SW 1271 (cell line): ENCODE results near the gene PTRHD1.

Experiments used
- DNase-seq, 2 experiments: peaks; one replicate each; lab custom pipeline; 2025; lab: John Stamatoyannopoulos, UW

PTRHD1 gene

DNA sequence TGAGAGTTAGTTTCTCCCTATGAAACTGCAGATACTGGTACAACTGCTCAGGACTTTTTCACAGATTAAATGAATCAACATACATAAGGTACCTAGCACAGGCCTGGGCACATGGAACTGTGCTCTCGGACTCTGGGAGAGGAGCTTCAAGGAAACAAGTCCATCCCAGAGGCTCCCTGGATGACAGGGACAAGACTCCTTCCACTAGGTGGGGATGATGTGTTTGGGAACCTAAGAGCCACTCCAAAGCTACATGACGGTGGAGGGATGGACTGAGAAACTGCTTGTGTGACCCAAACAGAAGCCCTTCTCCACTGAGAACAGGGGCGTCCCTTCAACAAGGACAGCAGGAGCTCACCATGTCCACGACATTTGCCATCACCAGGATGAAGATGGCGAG lies 37.2 kb upstream of the PTRHD1 start:
- DNase-seq = peak in 1 of 2 experiments; percentile 16

DNA sequence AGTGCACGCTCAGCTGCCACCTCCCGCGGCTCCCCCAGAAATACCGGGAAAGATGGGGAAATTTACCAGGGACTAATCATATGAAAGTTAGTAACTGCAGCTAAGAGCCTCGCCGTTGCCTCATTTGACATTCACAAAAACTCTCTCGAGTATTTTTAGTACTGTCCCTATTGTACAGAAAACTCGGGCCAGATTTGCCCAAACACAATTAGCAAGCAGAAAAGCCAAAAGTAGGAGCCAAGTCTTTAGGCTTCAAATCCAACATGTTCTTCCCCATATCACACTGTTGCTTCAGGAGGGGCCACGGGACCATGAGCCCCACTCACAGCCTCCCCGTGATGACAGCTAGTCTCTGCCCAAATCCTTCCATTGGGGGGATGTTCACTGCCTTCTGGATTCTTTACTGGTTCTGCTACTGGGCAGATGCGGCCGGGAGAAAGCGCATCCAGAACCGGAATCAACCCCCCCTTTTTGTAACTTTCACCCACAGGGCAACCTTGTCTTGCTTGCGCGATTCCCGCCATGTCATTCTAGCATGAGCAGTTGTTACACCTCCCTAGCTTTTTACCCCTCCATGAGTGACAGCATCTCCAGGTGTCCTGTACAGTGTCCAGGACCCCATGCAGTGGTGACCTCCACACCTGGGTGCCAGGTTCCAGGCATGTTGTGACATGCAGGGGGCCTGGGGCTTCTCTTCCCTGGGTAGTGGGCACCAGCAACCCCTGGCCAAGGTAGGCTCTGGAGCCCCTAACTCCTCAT lies 35.2 kb upstream of the PTRHD1 start:
- DNase-seq = no peak

DNA sequence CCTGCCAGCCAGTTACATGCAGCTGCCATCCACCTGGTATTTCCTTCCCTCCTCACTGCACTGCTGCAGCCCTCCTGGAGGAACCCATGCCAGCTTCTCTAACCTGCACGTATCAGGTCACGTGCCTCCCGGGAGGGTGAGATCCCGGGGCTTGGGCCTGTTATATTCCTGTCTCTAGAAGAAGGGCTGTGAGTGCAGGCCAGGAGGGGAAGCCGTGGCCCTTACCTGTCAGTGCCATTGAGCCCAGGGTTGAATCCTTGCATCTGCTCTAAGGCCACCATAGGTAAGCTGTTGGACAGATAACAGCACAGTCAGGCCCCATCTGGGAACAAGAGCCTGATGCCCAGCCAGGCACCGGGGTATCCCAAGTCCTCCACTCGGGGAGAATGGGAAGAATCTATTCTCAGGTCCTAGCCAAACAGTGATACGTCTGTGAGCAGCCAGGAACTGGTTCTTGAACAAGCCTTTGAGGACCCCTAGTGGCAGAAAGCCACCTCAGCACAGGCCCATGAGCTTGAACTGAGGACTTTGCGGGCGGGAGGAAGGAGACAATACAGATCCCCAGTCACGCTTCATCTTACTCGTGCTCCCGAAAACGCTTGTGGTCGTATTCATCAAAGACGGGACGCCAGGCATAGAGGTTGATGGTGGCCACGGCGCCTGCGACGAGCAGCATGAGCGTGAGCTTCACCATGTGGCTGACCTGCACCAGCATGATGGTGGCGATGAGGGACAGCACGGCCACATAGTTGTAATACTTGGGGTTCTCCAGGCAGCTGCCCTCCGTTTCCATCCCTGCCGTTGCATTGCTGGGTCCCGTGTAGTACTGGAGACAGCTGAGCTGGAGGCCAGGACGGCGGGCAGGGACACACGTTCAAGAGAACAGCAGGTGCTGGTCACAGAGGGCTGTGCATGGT lies 34.4 kb upstream of the PTRHD1 start:
- peak; percentile 42 to 78 for DNase-seq

DNA sequence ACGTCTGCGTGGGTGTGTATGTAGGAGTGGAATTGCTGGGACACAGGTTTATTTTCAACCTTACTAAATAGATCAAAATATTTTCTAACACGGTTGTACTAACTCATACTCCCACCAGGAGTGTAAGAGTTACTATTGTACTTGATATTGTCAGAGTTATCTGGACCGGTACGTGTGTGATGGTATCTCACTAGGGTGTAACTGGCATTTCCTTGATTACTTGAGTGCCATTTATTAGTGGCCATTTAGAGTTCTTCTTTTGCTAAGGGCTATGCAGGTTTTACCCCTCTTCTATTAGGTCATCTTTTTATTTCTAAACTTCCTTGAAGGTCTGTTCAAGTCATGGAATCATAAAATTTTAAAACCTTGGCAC lies 33.6 kb upstream of the PTRHD1 start:
- DNase-seq = no peak

DNA sequence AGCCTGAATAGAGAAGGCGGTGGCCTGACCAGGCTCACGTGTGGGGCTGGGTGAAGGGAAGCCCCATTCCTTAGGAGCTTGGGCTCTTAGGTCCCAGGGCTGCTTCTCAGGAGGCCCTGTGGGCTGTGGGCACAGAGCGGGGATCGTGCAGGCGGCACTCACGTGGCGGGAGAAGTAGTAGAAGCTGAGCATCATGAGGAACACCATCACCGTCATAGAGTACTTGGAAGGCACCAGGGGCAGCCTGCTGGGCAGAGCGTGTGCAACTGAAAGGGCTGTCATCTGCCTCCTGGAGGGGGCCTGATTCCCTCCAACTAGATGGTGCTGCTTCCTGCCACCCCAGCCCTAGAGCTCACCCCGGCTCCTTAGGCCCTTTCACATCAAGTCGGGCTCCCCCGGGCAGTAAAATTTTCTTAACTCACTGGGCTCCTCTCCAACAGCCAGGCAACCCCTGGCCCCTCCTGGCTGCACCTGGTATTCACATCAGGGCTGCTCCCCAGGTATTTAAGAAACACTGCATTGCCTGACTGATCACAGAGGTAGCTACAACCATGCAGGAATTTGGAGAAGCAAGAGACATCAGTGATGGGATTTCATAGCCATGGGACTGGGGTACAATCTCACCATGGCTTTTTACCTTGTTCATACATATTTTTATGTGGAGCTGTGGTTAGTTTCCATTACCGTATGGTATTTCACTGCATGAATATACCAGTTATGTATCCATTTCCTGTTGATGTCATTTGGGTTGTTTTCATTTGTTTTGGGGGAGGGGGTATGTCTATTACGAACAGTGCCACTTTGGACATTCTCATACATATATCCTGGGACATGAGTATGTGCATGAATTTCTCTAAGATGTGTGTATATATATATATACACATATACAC lies 32.9 kb upstream of the PTRHD1 start:
- no peak for DNase-seq

DNA sequence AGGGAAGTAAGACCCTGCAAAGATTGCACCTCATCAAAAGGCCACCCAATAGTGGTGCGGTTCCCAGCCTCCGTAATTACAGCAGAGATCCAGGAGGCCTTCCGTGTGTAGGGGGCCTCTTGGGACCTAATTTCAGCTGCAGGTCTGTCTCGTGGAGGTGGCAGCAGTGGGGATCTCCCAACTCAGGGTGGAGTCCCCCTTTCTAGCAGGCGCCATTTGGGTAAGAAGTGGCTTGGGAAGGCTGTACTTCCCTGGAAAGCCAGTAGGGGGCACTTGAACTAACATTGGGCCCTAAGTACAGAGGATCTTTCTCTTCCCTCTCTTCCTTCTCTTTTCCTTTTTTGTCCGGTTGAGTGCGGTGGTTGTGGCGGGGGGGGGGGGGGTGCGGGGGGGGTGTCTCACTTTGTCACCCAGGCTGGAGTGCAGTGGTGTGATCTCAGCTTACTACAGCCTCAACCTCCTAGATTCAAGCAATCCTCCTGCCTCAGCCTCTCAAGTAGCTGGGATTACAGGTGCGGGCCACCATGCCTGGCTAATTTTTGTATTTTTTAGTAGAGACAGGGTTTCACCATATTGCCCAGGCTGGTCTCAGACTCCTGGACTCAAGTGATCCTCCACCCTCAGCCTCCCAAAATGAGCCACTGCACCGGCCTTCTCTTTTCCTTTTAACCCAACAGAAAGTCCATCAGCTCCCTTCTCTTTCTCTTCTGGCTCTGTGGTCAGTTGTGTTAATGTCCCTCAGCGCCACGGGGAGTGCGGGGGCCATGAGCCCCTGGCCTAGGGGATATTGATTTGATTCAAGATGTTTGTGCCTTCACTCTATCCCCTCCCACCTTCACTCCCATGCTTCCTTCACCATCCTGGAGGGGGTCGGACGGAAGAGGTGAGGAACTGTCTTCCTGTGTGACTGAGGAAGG lies 32.0 kb upstream of the PTRHD1 start:
- DNase-seq = no peak

DNA sequence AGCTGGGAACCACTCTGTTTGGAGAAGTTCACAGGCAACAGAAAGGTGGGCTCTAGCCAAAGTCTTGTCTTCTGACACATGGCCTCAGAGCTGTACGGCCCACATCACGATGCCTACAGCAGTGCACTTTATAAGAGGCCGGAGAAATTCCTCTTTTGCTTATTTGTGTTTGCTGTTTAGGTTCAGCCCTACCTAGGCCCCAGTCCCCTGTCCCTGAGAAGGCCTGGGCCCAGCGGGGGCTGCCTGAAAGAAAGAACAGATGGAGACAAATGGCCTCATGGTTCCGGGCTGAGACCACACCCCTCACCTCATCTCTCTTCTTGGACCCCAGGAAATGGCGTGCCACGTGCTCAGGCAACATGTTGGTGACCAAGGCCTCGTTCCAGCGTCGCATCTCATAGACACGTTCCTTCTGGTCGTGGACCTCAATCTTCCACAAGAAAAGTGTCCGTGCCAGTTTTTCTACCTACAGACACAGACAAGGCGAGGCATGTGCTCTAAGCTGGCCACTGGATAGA lies 30.9 kb upstream of the PTRHD1 start:
- no peak for DNase-seq

DNA sequence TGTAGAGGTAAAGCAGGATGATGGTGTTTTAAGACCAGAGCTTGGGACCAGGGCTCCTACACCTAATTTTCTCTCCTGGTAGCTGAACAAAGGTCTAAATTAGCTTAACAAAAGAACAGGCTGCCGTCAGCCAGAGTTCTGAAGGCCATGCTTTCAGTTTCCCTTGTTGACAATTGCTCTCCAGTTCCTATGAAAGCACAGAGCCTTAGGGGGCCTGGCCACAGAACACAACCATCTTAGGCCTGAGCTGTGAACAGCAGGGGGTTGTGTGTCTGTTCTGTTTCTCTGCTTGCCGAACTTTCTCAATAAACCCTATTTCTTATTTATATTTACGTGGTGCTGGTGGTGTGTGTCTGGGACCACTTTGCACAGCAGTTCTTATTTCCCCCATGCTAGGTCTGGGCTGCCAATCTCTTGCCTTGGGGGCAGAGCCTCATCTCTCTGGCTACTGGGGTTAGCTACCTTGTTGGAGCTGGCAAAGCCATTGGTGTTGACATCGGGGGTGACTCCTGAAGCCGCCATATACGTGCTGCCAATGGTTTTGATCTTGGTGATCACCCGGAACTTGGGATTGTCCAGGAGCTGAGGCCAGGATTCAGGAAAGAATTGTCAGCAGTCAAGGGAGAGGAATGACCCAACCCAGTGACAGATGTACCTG lies 29.0 kb upstream of the PTRHD1 start:
- DNase-seq = no peak

DNA sequence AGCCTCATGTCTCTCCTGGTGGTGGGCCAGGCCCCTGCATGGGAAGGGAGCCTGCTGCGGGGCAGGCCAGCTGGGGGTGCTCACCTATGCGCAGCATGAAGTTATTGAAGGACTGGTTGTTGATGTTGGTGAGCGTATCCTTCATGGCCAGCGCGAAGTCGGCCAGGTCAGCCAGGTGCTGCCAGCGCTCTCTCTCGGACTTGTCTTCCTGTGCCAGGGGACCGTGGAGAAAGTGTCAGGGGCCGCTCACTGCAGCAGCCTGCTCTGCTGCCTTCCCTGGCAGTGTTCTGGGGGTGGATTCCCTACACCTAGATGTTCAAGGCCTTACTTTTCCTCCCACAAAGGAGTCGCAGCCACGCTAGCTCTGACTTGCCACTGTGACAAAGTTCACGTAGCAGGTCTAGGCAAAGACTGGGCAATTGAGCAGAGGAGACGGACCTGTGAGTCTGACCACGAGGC lies 28.3 kb upstream of the PTRHD1 start:
- DNase-seq = no peak

DNA sequence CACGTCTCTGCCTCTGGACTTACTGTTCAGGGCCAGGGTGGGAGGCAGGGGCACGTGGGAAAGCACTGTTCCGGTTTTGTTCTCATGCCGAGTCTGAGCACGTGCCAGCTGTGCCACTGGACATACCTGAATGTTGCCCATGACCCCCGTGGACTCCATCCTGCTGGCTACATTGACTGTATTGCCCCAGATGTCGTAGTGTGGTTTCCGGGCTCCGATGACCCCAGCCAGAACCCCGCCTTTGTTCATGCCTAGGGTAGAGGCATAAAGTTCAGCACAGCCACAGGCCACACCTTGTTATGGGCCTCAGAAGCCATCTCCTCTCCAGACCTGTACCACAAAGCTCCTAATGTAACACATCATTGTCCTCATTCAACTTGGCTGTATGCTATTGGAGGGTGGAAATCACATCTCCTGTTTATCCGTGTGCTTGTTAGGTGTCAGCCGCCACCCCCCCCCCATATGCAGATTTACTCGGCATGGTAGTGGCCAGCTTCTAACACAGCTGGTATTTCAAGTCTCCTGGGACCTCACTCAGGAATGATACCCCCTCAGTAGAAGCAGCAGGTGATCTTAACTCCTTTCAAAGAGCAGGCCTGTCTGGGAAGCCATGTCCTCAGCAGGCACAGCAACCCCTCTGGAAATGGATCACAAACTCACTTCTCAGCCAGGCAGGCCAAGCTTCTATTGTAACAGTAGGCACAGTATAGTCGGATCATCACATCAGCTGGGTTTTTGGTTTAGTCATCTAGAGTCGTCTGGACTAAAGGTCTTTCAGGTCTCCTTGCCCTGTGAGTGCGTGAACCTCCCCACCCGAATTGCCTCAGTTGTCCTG lies 27.6 kb upstream of the PTRHD1 start:
- DNase-seq = no peak

DNA sequence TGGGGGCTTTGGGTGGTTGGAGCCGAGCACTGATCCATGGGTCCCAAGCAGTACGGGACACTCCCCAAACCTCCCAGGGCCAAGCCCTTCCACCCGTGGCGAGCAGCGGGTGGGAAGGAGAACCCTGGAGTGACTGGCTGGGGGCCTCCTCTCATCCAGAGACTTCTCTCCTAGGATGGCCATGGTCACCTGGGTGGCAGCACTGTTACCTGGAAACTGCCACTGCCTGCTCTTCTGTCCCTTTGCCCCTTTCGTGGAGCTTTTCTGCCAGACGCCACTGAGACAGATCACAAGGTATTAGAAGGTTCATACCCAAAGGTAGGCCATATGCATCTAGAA lies 27.0 kb upstream of the PTRHD1 start:
- DNase-seq = no peak

DNA sequence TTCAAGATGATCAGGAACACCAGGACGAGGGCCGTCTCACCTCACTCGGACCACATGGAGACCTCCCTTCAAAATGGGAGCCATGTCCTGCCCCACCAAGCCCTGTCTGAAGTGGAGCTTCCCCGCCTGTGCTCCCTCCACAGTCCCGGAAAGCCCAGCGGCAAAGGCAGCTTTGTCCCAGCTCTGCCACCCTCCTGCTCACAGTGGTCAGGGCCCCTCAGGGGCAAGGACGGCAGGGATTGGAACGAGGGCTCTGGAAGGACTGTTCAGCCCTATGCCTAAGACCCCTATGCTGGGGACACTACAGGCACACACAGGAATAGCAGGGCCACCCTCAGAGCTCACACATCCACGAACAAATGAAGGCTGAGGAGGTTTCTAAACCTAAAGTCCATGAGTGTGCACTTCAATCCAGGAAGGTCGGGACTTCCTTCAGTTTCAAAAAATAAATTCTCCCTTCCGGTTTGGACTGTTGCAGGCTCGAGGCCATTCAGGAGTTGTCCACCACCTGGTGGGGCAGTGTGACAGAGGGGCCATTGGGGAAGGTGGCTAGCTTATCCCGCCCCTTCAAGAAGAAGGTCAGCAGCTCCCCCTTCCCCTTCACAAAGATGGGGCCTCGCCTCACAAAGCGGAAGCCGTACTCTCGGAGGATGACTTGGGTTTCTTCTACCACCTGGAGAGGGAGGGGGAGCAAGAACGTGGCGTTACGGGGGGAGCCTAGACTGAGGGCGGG lies 26.4 kb upstream of the PTRHD1 start:
- no peak for DNase-seq

DNA sequence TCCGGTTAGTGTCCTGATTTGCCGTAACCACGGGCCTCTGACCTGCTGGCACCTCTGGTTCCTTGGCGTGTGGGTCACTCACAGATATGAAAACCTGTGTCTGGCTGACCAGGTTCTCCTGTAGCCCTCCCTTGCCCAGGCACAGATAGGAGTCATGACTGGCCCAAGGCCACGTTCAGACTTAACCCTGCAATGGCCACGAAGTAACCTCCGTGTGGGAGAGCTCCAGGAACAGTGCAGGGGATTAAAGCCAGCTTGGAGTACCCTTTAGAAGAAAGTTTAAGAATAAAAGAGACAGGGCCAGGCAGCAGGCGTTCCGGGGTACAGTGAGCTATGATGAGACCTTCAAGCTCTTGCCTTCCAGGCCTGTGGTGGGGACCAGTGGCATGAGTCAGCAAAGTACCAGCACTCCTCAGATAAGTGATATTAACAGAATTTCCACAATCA lies 25.6 kb upstream of the PTRHD1 start:
- no peak for DNase-seq

DNA sequence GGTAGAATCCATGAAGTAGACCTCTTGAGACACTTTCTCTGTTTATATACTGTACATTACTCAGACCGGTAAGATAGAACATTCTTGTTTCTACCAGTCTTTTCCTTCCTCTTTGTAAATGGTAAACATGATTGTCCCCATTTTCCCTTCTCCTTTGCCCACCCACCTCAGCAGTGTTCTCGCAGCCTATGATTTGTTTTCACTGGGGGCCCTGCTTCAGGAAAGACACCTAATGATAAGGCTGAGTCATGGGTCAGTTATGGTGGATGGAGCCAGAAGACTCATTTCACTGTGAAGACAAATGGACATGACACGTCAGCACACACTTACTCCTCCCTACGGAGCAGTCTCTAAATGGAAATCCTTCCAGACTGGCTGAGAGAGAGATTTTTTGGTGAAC lies 23.7 kb upstream of the PTRHD1 start:
- no peak for DNase-seq

DNA sequence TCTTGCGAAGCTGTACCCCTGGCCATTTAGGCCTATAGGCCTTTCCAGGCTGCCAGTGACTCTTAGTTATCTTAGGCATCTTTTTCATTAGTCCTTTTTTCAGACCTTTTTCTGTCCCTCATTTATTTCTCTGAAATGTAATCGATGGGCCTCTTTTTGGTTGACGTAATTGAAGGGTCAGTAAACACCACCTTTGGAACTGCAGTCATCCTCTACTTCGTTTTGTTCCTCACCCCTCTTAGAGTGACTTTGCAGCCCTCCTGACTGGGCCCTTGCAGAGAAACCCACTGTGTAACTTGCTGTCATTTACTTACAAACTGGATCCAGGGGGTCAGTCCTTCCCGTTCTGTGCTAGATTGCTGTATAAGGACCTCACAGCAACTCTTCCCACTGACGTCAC lies 23.2 kb upstream of the PTRHD1 start:
- no peak for DNase-seq

DNA sequence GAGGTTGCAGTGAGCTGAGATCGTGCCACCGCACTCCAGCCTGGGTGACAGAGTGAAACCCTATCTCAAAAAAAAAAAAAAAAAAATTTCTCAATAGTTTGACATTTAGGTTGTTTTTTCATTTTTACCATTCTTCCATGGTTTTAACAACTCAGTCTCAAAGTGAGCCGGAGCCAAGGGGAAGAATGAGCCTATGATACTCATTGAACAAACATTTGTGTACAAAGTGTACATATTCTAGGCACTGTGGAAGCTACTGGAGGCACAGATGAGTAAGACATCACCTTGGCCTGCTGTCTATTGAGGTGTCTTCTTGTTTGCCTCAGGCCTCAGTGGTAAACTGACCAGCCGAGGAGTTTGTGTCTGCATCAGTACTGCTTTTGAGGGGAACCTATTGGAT lies 22.0 kb upstream of the PTRHD1 start:
- DNase-seq = no peak

DNA sequence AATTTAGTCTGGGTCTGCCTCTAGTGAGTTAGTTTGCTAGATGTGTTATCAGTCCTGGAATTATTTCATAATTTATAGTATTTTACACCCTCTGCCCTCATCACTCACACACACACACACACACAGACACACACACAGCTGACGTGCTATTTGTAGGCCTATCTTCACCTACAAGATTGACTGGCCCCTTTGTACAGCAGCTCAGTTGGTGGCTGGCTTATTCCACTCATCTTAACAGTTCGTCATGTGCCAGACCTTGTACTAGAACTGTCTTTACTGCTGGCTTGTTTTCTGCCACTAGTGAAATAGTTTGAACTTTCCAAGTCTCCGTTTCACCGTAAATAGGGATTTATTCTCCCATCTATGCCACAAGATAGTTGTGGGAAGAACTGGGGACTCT lies 21.3 kb upstream of the PTRHD1 start:
- no peak for DNase-seq

DNA sequence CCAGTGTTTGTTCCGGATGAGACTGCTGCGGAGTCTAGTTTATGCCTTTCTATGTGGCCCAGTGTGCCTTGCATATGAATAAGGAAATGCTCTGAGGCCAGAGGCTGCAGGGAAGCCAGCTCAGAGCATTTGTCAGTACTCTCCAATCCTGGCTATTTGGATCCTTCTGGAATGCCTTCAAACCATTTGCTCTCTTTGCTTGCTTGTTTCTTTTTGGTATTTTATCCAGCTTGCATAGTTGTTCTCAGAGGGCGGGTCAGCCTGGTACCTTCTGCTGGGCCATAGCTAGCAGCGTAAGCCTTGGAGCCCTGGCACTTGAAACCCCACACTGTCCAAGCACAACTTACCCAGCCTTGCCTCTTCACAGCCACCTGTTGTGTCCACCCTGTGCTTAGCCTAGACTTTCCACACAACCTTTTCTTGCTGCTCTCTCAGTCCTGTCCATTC lies 20.5 kb upstream of the PTRHD1 start:
- no peak for DNase-seq
